Neural crest cell (in vitro differentiated cells): ENCODE results near the gene GPRIN3. TPM values are rescaled to one million over a fixed set of nuclear protein-coding genes. Genes with fewer than 3 reads are reported as not detected.
"Not testable (repeated sequence)": the region's sequence is repeated elsewhere in the genome, so short reads cannot be mapped to it uniquely, and the experiment has no call there.

Source experiments
- DNase-seq: peaks from one replicate; pipeline ENCODE4 v3.0.0; 2021; ENCODE audit warnings: low read depth, mixed read lengths, low spot score
- H3K27ac Mint-ChIP-seq: one replicate; pipeline ENCODE4 v1.8.0; 2021; ENCODE audit warnings: mild to moderate bottlenecking, mixed read lengths; ENCODE audit not compliant: unreplicated experiment
- H3K27me3 Mint-ChIP-seq: 2 replicates; pipeline ENCODE4 v1.8.0; 2021; ENCODE audit warnings: low read depth, mild to moderate bottlenecking, mixed read lengths
- H3K36me3 Mint-ChIP-seq: 2 replicates; pipeline ENCODE4 v1.8.0; 2021; ENCODE audit warnings: low read depth, mild to moderate bottlenecking, mixed read lengths
- H3K4me1 Mint-ChIP-seq: 2 replicates; pipeline ENCODE4 v1.8.0; 2021; ENCODE audit warnings: mixed read lengths
- H3K4me3 Mint-ChIP-seq: one replicate; pipeline ENCODE4 v1.8.0; 2021; ENCODE audit warnings: mild to moderate bottlenecking, mixed read lengths
- H3K9me3 Mint-ChIP-seq: 2 replicates; pipeline ENCODE4 v1.8.0; 2021; ENCODE audit warnings: mixed read lengths
- CTCF ChIP-seq: fragments of 200-600 bp; sonication (generic); conservative IDR thresholded peaks from 2 replicates; pipeline ENCODE4 v1.5.0; 2021; ENCODE audit warnings: antibody characterized with exemption, mild to moderate bottlenecking
- total RNA-seq: library from RNA; stranded (reverse); gene quantifications from 2 replicates; pipeline ENCODE4 v1.2.1, GENCODE V29; 2021

The GPRIN3 gene
- total RNA-seq, 1 donor from 2014 or later, result 0.70 TPM

DNA sequence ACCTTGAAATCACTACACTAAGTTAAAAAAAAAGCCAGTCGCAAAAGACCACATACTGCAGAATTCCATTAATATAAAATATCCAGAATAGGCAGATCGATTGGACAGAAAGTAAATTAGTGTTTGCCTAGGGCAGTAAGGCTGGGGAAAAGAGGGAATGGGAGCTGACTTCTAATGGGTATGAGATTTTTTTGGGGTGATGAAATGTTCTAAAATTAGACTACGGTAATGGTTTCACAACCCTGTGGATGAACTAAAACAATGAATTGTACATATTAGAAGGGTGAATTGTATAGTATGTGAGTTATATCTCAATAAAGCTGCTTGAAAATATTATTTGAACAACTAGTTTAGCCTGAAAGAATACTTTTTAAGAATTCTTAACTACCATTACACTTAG lies 6.7 kb upstream of the GPRIN3 start:
- H3K27ac Mint-ChIP-seq, result no peak overlapping the region
- H3K27me3 Mint-ChIP-seq, result peaks cover 2% of the 10 kb centered on the region
- no peaks in the 10 kb centered on the region for H3K36me3 Mint-ChIP-seq
- no peak overlapping the region for H3K4me3 Mint-ChIP-seq
- no peaks in the 10 kb centered on the region for H3K9me3 Mint-ChIP-seq
- no peak for TF ChIP-seq CTCF
- peaks cover 5% of the 10 kb centered on the region for H3K4me1 Mint-ChIP-seq
- DNase-seq, result no peak

DNA sequence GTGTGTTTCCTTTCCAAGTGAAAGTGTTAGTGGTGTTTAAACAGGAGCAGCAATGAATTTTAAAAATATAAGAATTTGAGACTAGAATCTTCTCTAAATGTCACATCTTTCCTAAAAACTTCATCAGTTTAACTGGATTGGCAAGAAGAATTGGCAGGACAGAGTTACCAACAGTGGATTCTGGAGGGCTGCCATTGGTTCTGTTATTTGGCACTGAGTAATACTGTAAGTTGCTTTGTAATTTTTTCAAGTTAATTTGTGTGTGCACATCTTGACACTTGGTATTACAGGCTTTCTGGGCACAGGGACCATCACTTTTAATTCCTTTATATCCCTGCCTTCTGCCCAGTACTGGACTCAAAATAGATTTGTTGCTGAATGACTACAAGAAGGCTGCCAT lies 4.5 kb upstream of the GPRIN3 start:
- Mint-ChIP-seq H3K4me3 (no peak overlapping the region), H3K36me3 (no peaks in the 10 kb centered on the region)

DNA sequence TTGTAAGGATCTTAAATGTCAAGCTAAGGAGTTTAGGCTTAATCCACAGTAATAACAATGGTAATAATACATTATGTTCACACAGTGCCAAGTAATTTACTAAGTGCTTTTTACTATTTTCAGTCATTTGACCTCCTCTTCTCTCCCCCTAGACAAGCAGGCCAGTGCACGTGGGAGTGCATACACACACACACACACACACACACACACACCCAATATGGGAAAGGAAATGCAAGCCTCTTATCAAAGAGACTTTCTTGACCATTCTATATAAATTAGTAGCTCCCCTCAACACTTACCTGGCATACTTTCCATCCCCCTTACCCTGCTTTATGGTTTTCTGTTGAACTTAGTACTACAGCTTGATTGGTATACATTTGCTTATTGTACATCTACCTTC lies 3.8 kb upstream of the GPRIN3 start:
- Mint-ChIP-seq H3K4me3 (no peak overlapping the region), H3K4me1 (peaks cover 13% of the 10 kb centered on the region)

More for the DNA sequence above, 4.5 kb upstream of the GPRIN3 start:
- peaks cover 8% of the 10 kb centered on the region for H3K4me1 Mint-ChIP-seq
- DNase-seq, result no peak
- no peaks in the 10 kb centered on the region for H3K9me3 Mint-ChIP-seq
- no peak overlapping the region for H3K27ac Mint-ChIP-seq
- H3K27me3 Mint-ChIP-seq, result peaks cover 12% of the 10 kb centered on the region
- no peak for TF ChIP-seq CTCF

DNA sequence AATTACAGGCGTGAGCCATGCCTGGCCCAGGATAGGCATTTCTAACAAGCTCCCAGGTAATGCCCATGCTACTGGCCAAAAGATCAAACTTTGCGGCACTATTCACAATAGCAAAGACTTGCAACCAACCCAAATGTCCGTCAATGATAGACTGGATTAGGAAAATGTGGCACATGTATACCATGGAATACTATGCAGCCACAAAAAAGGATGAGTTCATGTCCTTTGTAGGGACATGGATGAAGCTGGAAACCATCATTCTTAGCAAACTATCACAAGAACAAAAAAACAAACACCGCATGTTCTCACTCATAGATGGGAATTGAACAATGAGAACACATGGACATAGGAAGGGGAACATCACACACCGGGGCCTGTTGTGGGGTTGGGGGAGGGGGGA lies 1.6 kb upstream of the GPRIN3 start:
- peaks cover 13% of the 10 kb centered on the region for H3K4me1 Mint-ChIP-seq
- H3K27ac Mint-ChIP-seq, DNase-seq, H3K9me3 Mint-ChIP-seq, H3K36me3 Mint-ChIP-seq: not testable (repeated sequence)
- H3K4me3 Mint-ChIP-seq, result peak overlapping the region; percentile 11
- peaks cover 35% of the 10 kb centered on the region for H3K27me3 Mint-ChIP-seq

More for the DNA sequence above, 3.8 kb upstream of the GPRIN3 start:
- TF ChIP-seq CTCF, result no peak
- peaks cover 18% of the 10 kb centered on the region for H3K27me3 Mint-ChIP-seq
- H3K36me3 Mint-ChIP-seq, result no peaks in the 10 kb centered on the region
- DNase-seq, result no peak
- H3K9me3 Mint-ChIP-seq, result no peaks in the 10 kb centered on the region
- H3K27ac Mint-ChIP-seq, result no peak overlapping the region

- H3K27ac Mint-ChIP-seq, result no peak overlapping the region
- no peak for DNase-seq
- H3K4me3 Mint-ChIP-seq, result peak overlapping the region; percentile 81
- H3K36me3 Mint-ChIP-seq, result no peaks in the 10 kb centered on the region
- H3K27me3 Mint-ChIP-seq, result peaks cover 35% of the 10 kb centered on the region
- TF ChIP-seq CTCF, result no peak
- H3K9me3 Mint-ChIP-seq, result no peaks in the 10 kb centered on the region
- H3K4me1 Mint-ChIP-seq, result peaks cover 12% of the 10 kb centered on the region
Observed at GRCh38 chr4:89308161-89308500, 531 bp upstream of the GPRIN3 start.

DNA sequence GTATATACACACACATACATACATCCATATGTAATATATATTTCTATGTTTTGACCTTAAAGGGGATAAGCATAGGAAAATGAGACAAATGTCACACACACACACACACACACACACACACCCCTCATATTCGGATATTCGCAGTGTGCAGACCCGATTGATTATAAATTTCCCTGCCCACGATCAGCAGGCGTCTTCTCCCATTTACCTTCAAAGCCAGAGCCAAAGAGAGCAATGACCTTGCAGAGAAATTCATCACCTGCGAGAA lies 488 bp downstream of the GPRIN3 start:
- H3K9me3 Mint-ChIP-seq, result no peaks in the 10 kb centered on the region
- H3K4me3 Mint-ChIP-seq, result peak overlapping the region; percentile 81
- no peaks in the 10 kb centered on the region for H3K36me3 Mint-ChIP-seq
- peaks cover 8% of the 10 kb centered on the region for H3K4me1 Mint-ChIP-seq
- TF ChIP-seq CTCF, result no peak
- no peak overlapping the region for H3K27ac Mint-ChIP-seq
- peaks cover 33% of the 10 kb centered on the region for H3K27me3 Mint-ChIP-seq
- no peak for DNase-seq
